Fibroblast of the aortic adventitia (primary cell): ENCODE results near the gene LIMA1. TPM values are rescaled to one million over a fixed set of nuclear protein-coding genes. Genes with fewer than 3 reads are reported as not detected.
A peak's percentile ranks its signal among the peaks of the same experiment; 100 is the strongest.

Experiments used
- DNase-seq: peaks from one replicate; pipeline ENCODE4 v3.0.0-alpha.2; 2010; ENCODE audit warnings: low read depth
- H3K4me3 ChIP-seq: 2 replicates; pipeline ENCODE4 v1.5.1; 2011; ENCODE audit warnings: low read depth, mild to moderate bottlenecking, control low read depth, low read length, moderate library complexity
- total RNA-seq: library from RNA; depleted of rRNA; stranded (reverse); fragments of >200 nt; gene quantifications from 2 replicates; pipeline ENCODE4 v1.2.3, GENCODE V29; 2012; ENCODE audit warnings: low replicate concordance
- TF ChIP-seq, protein P1 (sequence below): IDR thresholded peaks from 2 replicates; pipeline ENCODE4 v1.5.1; 2011; ENCODE audit warnings: mild to moderate bottlenecking, low read length, control low read depth, inconsistent platforms; ENCODE audit not compliant: insufficient read depth

LIMA1 gene
- total RNA-seq, 1 donor: 229 TPM

DNA sequence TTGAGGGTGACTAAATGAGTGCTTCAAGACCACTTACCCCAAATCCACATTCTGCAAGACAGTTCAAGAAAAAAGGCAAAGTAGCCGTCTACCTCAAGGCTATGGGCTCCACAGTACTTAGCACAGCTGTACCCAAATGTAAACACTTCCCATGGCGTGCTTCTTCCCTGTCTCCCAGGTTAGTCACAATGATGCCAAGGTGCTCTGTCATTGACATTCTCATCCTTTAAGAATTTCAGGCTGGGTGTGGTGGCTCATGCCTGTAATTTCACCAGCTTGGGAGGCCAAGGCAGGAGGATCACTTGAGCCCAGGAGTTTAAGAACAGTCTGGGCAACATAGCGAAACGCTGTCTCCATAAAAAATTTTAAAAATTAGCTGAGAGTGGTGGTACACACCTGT is 64.9 kb downstream of the LIMA1 start:
- H3K4me3 ChIP-seq: peak overlapping the region; percentile 11
- TF ChIP-seq, protein P1, sequence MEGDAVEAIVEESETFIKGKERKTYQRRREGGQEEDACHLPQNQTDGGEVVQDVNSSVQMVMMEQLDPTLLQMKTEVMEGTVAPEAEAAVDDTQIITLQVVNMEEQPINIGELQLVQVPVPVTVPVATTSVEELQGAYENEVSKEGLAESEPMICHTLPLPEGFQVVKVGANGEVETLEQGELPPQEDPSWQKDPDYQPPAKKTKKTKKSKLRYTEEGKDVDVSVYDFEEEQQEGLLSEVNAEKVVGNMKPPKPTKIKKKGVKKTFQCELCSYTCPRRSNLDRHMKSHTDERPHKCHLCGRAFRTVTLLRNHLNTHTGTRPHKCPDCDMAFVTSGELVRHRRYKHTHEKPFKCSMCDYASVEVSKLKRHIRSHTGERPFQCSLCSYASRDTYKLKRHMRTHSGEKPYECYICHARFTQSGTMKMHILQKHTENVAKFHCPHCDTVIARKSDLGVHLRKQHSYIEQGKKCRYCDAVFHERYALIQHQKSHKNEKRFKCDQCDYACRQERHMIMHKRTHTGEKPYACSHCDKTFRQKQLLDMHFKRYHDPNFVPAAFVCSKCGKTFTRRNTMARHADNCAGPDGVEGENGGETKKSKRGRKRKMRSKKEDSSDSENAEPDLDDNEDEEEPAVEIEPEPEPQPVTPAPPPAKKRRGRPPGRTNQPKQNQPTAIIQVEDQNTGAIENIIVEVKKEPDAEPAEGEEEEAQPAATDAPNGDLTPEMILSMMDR: no peak
- DNase-seq: peak; percentile 42

DNA sequence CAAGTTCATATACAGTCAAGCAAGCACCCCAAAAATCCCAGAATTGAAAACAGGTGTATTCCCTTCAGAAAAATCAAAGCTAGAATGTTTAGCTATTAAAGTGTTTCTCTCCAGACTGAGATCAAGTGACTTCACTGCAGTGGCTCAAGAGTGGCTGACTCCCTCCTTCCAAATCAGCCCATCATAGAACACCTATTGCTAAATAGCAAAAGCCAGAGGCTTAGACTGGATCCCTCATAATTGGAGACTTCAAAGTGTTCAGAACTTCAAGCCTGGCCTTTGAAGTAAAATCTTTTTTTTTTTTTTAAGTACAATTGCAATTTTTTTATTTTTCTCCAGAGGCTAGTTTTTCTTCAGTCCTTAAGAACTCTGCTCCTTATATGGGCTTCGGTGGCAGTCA is 66.1 kb downstream of the LIMA1 start:
- TF ChIP-seq, protein P1: no peak
- H3K4me3 ChIP-seq: no peak overlapping the region
- no peak for DNase-seq

DNA sequence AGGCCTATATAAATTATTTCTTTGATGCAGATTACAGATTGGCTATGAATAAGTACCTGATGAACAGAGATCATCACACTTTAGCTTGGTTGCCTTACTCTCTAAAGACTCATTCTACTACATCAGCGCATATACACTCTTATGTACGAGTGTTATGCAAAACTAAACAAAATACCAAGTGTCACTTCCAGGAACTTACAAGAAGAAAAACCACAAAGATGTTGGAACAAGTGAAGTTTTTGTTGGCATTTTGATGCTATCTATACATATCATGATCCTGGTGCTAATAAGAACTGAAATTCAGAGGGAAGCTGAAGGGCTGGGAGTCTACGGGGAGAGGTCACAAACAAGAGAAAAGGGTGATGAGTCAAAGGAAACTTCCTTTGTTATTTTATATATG is 68.3 kb downstream of the LIMA1 start:
- peak; percentile 64 for DNase-seq
- TF ChIP-seq, protein P1: no peak
- no peak overlapping the region for H3K4me3 ChIP-seq

DNA sequence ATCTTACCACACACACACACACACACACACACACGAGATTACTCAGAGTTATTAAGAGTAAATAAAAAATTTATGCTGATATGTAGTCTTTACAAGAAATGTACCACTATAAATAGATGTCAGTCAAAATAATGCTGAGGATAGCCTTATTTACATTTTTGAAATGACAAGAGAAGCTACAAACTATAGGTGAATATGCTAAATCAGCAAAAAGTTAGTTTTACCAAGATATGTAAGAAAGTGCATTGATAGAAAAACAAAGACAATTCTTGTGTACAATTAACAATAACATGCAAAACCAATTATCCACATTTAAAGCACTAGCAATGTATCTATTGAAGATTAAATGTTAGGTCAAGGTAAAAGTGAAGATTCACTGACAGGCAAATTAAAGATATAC is 69.3 kb downstream of the LIMA1 start:
- DNase-seq: no peak
- TF ChIP-seq, protein P1: no peak
- H3K4me3 ChIP-seq: no peak overlapping the region

DNA sequence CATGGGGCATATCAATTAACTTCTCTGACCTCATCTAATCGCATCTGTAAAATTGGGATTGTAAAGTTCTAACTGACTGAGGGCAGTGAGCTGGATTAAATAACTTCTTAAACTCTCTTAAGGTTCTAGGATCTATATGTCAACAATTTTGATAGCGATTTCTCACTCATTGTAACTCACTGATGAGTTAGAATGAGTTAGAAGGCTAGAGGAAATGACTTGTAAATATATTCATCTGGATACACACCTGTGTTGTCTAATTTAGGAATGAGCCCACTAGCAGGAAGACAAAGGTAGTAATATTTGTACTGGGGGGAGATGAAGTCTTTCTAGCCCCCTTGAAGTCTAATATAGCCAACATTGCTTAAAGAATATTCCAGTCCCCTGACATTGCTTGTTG is 69.9 kb downstream of the LIMA1 start:
- no peak for DNase-seq
- H3K4me3 ChIP-seq: no peak overlapping the region
- TF ChIP-seq, protein P1: no peak

DNA sequence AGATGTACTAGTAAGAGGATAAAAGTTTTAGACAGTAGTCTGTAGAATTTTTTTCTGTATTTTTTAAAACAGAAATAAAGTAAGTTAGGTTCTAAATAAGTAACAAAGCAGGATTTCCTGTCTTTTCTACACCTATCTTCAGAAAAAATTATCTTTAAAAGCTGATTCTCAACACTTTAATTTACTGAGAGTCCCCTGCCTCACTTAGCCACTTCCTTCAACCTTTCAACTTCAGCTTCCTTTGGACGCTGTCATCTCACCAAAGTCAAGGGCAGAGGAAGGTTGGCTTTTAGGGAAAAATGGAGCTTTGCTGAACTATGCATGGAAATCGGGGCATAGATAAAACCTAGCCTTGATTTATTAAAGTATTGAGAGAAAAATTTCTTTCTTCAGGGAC is 71.3 kb downstream of the LIMA1 start:
- TF ChIP-seq, protein P1: no peak
- no peak overlapping the region for H3K4me3 ChIP-seq
- no peak for DNase-seq

DNA sequence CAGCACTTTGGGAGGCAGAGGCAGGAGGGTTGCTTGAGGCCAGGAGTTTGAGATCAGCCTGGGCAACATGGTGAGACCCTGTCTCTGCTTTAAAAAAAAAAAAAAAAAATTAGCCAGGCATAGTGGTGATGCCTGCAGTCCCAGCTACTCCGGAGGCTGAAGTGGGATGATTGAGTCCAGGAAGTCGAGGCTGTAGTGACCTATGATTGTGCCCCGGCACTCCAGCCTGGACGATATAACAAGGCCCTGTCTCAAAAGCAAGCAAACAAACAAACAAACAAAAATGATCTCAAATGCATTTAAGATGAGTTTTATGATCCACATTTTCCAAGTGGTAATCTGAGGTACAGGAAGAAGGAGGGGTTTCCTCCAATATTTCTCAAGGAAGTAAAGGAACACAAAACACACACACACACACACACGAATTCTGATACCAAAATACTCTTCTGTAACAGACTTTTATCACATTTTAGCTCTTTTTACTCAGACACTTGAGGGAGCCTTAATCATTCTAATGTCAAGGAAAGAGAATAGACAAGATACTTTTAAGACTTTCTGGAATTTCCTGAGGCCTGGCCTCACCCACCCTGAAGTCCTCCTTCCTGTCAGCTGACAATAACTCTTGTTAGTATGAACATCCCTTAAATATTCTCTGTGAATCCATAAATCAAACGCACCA is 71.8 kb downstream of the LIMA1 start:
- no peak overlapping the region for H3K4me3 ChIP-seq
- peak; percentile 42 for DNase-seq
- TF ChIP-seq, protein P1: no peak
